Neutrophil (primary cell): ENCODE measurements around the gene SLC25A23.

Experiments
- H3K27ac ChIP-seq: fragments of 200-600 bp; sonication (generic); 2 replicates; pipeline ENCODE4 v1.5.1; 2016; ENCODE audit warnings: mild to moderate bottlenecking, moderate library complexity
- H3K27me3 ChIP-seq: fragments of 200-600 bp; sonication (generic); 2 replicates; pipeline ENCODE4 v1.6.0; 2016; ENCODE audit warnings: mild to moderate bottlenecking
- H3K36me3 ChIP-seq: fragments of 200-600 bp; sonication (generic); 2 replicates; pipeline ENCODE4 v1.5.1; 2017
- H3K4me1 ChIP-seq, 2 experiments: fragments of 200-600 bp in 1 of 2; sonication (generic) in 1 of 2; 1 replicate in 1 of 2; 2 replicates in 1 of 2; pipeline versions ENCODE4 v1.5.1 to v1.6.1; 2013 to 2016; ENCODE audit warnings: low read depth in 1 of 2, low read length in 1 of 2, mild to moderate bottlenecking in 1 of 2, moderate library complexity in 1 of 2; ENCODE audit not compliant: control insufficient read depth in 1 of 2, insufficient read depth in 1 of 2
- H3K4me3 ChIP-seq, 2 experiments: fragments of 200-600 bp in 1 of 2; sonication (generic) in 1 of 2; 1 replicate in 1 of 2; 2 replicates in 1 of 2; pipeline ENCODE4 v1.5.1; 2013 to 2016; ENCODE audit warnings: low read depth in 1 of 2, low read length in 1 of 2, mild to moderate bottlenecking in 1 of 2, moderate library complexity in 1 of 2
- H3K9me3 ChIP-seq: fragments of 200-600 bp; sonication (generic); 2 replicates; pipeline ENCODE4 v1.5.1; 2016
- CTCF ChIP-seq: fragments of 200-600 bp; sonication (generic); IDR thresholded peaks from 2 replicates; pipeline ENCODE4 v1.5.1; 2016; ENCODE audit warnings: antibody characterized with exemption

The SLC25A23 gene

GRCh38 chr19:6393074-6393982 lies 66.3 kb downstream of the SLC25A23 start, which contains the start of gene GTF2F1:
Gene GTF2F1, minus strand, starts transcription at chr19:6393164. Its CDS starts 169 bp downstream, at chr19:6392995.
- no peak for TF ChIP-seq CTCF
- H3K27me3 ChIP-seq: no peaks in the 10 kb centered on the region
- peak within 1 kb of the TSS; percentile 95 to 99 for H3K4me3 ChIP-seq
- H3K4me1 ChIP-seq: peaks cover 15 to 17% of the 10 kb centered on the region in 2 experiments
- H3K27ac ChIP-seq: peak within 1 kb of the TSS; percentile 97
- no peaks in the 10 kb centered on the region for H3K9me3 ChIP-seq
- H3K36me3 ChIP-seq: peaks cover 28% of the 10 kb centered on the region

GRCh38 chr19:6392221-6393073 lies 67.1 kb downstream of the SLC25A23 start:
- TF ChIP-seq CTCF: no peak
- H3K9me3 ChIP-seq: no peaks in the 10 kb centered on the region
- H3K27me3 ChIP-seq: no peaks in the 10 kb centered on the region
- peaks cover 37% of the 10 kb centered on the region for H3K36me3 ChIP-seq
- peak overlapping the region; percentile 95 to 99 for H3K4me3 ChIP-seq
- peak overlapping the region; percentile 97 for H3K27ac ChIP-seq
- peaks cover 15 to 17% of the 10 kb centered on the region in 2 experiments for H3K4me1 ChIP-seq
